GM19043 (cell line): ENCODE data around the gene PHPT1.
A peak's percentile ranks its signal among the peaks of the same experiment; 100 is the strongest.
"Not testable (repeated sequence)": the region's sequence is repeated elsewhere in the genome, so short reads cannot be mapped to it uniquely, and the experiment has no call there.

Experiments
- ATAC-seq: cut with Tn5 transposase; IDR thresholded peaks from one replicate; pipeline ENCODE4 v1.9.1; 2021; ENCODE audit warnings: low read depth; ENCODE audit not compliant: unreplicated experiment

PHPT1 gene

DNA sequence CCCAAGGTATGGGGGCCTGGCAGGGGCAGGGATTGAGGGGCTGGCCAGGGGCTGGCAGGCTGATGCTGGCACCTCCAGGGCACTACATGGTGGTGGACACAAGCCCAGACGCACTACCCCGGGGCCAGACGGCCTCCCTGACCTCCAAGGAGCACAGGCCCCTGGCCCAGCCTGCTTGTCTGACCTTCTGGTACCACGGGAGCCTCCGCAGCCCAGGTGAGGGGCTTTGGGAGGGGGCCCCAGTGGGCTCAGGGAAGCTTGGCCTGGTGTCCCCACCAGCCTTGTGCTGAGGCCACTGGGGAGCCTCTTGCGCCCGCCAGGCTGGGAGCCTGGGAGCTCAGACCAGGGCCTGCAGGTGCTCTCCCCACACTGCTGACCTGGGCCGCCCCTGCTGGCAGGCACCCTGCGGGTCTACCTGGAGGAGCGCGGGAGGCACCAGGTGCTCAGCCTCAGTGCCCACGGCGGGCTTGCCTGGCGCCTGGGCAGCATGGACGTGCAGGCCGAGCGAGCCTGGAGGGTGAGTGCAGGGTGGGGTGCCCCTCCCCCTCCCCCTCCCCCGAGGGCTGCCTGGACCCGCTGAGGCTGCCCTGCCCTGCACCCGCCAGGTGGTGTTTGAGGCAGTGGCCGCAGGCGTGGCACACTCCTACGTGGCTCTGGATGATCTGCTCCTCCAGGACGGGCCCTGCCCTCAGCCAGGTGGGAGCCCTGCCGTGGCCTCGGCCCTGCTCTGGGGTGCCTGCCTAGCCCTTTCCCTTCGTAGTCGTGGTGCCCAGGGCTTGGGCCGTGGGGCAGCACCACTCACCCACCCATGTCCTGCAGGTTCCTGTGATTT lies 8.6 kb downstream of the PHPT1 start:
- ATAC-seq = no peak

DNA sequence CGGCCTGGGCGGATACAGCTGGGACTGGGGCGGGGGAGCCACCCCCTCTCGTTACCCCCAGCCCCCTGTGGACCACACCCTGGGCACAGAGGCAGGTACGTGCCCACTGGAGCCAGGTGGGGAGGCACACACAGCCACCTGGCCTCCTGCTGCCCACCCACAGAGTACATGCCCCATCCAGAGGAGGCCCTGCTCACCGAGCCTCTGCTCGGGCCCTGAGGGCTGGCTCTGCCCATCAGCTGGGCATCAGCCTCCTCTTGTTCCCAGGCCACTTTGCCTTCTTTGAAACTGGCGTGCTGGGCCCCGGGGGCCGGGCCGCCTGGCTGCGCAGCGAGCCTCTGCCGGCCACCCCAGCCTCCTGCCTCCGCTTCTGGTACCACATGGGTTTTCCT lies 9.2 kb downstream of the PHPT1 start:
- ATAC-seq = no peak

DNA sequence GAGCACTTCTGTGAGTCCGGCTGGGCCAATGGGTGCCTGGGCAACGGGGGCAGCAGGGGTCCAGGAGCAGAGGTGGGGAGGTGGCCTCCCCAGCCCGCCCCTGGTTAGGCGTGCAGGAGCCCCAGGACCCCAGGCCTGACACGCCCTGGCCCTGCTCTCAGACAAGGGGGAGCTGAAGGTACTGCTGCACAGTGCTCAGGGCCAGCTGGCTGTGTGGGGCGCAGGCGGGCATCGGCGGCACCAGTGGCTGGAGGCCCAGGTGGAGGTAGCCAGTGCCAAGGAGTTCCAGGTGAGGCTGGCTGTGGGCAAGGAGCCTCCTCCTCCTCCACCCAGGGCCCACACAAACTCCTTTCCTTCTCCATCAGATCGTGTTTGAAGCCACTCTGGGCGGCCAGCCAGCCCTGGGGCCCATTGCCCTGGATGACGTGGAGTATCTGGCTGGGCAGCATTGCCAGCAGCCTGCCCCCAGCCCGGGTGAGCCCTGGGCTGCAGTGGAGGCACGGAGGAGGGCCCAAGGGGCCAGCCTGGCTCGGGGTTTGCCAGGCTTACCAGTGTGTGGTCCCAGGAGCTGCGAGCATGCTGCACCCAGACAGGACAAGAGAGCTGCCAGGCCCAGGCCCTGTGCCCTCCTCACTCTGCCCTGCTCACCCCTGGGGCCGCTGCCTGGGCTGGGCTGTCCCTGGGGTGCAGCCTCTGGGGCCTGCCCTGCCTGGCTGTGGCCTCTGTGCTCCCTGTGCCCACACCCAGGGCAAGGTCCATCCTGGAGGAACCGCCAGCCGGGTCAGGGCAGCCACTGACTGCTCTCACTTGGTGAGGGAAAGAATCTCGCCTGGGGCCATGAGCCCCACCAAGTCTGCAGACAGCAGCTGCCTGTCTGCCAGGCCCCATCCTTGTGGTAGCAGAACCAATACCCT lies 9.9 kb downstream of the PHPT1 start:
- ATAC-seq = no peak

DNA sequence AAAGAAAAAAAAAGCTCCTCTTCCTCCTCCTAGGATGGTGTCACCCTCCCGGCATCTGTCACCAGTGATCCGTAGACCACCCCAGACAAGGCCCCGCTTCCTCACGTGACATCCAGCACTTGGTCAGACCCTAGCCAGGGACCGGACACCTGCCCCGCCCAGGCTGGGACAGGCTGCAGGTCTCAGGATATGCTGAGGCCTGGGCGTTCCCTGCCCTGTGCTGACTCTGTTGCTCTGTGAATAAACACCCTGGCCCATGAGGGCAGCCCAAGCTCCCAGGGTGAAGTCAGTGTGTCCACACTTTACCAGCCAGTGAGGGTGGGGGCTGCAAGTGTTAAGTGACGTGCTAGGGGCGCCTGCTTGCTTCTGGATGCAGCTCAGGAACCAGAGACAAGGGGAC lies 11.3 kb downstream of the PHPT1 start:
- ATAC-seq = no peak

DNA sequence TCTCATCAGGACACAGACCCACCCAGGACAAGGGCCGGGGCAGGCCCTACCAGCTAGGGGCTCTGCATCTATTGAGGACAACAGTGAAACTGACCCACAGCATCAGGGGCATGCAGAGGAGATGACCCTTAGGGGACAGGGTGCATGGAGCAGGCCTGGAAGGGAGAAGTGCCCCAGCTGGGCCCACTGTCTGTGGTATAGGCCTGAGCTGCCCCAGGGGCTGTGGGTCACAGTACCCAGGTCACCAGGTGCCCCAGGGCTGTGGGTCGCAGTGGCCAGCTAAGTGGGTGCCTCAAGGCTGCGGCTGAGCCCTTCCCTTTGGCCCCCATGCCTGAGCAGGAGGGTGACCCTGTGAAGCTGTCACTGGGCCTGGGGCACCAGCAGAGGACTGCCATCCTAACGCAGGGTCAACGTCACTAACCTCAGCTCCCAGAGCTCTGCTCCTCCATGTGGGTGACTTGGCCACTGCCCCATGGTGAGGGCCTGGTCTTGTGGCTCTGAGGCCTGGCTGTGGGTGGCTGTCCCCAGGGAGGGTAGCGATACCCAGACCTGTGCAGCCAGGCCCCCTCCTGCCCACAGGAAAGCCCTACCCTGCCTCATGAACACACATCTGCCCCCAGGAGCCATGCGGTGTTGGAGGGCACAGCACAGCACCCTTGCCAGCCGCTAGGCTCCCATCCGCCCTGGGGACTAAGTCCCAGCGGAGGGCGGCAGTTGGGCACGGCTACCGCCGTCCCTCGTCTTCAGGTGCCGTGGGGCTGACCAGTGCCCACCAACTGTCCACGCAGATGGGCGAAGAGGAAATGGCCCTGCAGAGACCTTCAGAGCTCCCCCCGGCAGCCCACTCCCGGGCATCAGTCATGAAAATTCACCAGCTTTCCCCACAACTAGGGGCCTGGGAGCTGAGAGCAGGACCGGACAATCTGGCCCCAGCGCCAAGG lies 12.0 kb downstream of the PHPT1 start:
- no peak for ATAC-seq

DNA sequence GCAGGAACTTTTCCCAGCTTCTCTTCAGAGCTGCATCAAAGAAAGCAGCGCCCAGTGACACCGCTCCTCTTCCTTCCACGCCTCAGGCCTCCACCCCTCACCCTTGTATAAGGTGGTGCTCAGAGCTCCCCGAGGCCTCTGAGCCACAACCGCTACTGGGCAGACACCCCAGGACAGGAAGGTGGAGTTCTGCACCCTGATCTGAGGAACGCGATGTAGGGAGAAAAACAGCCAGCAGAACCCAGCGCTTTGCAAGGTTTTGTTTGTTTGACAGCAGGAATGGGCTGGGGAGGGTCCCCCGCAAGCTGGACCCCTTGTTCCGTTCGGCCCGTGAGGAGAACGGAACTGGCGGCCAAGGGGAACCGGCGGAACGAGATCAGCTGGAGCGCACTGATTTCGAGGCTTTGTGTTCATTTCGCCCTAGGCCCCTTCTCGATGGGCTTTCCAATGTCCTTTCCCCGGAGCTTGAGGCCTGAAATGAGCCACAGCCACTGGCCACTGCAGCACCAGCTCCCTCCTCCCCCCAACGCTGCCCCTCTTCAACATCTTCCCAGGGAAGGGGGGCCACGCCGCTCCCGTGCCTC lies 12.8 kb downstream of the PHPT1 start:
- no peak for ATAC-seq

DNA sequence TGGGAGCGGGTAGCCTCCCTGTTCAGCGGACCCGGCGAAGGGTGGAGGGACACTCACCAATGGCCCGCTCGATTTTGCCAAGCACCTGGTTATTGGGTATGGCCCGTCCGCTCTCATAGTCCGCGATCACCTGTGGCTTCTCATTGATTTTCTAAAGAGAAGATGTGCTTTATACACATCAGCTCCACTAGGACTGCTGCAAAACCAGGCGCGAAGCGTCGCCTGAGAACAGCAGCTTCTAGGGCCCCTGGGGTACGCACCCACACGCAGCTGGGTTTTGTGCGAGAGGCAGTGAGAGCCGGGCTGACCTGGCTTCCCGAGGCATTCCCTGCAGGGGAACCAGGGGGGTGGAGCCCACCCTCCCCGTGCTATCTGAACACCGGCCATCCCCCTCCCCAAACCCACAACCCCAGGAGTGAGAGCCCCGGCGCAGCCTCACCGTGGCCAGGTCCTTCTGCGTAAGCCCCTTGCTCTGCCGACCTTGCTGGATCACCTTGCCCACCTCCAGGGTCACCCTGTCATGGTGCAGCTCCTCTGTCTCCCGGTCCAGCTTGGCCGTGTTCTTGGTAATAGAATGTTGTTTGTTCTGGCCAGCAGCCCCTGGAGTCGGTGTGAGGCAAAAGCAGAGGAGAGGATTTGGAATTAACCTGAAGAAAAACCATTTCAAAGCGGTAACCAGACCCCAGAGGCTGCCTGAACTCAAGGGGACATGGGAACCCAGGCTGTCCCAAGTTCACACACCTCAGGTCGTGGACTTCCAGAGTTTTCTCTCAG lies 13.8 kb downstream of the PHPT1 start:
- no peak for ATAC-seq

DNA sequence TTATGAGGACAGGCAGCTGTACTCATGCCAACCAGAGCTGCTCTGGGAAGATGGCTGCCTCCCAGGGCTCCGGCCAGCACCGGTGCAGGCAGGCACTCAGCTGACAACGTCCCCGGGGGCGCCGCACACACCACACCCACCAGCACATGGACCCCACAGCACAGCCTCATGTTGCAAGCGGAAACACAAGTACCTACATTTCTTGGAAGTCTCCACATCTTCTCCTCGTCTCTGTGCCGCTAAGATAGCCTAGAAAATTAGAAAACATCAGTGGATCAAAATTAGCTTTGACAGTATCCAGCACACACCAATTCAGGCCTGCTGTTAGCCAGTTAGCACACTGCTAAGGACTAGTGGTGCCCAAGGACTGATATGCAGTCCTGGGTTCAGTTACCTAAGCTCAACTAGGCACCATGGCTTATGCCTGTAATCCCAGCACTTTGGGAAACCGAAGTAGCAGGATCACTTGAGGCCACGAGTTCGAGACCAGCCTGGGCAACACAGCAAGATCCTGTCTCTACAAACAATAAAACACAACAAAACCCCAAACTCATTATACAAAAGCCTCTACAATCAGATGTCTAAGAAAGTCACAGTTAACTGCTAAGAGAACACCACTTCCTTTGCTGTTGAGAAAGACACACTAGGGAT lies 14.5 kb downstream of the PHPT1 start:
- no peak for ATAC-seq

DNA sequence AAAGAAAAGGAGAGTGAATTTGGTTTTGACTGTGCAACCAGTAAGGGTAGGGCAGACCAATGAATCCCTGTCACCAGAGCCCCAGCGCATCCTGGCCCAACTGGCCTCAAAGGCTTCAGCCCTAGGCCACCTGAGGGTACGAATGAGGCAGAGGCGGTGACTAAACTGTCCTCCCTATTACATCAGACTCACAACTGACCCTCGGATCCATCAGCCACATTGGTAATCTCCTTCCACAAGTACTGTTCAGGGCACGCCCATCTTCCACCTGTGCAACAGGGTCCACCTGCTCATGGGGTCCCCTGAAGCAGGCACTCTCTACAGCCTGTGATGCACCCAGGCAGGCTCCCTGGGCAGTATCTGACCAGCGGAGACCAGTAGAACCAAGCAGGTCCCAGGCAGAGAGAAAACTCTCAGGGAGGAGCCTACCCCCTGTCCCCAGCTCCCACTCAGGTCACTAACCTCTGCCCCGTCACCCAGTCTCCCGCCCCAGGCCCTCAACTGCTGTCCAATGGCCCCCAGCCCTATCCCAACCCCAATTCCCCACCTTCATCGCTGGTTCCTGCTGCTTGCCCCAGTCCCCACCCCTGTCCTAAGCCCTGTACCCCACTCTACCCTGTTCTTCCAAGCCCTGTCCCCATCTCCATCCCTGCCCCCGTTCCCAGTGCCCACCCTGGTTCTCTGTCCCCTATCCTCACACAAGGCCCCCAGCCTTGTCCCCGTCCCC lies 16.0 kb downstream of the PHPT1 start:
- ATAC-seq = no peak

DNA sequence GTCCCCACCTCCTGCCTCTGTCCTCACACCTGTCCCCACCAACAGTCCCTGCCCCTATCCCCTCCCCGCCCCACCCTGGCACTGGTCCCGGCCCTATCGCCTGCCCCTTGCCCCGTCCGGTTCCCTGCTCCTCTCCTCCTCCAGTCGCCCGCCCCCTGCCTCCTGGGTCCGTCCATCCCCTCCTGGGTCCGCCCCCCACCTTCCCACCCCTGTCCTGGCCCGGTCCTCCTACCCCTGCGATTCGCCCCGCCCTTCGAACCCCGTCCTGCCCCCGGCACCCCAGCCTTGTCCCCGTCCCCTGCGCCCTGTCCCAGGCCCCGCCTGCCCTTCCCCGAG lies 16.5 kb downstream of the PHPT1 start:
- ATAC-seq = peak; percentile 16

DNA sequence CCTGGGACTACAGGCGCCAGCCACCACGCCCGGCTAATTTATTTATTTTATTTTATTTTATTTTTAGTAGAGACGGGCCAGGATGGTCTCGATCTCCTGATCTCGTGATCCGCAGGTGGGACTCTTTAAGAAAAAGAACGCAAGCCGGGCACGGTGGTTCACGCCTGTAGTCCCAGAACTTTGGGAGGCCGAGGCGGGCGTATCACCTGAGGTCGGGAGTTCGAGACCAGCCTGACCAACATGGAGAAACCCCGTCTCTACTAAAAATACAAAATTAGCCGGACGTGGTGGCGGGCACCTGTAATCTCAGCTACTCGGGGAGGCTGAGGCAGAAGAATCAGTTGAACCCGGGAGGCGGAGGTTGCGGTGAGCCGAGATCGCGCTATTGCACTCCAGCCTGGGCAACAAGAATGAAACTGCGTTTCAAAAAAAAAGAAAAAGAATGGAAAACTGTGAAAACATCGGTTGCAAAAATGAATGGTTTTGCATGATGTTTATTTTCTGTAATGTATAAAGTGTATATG lies 17.8 kb downstream of the PHPT1 start:
- not testable (repeated sequence) for ATAC-seq

DNA sequence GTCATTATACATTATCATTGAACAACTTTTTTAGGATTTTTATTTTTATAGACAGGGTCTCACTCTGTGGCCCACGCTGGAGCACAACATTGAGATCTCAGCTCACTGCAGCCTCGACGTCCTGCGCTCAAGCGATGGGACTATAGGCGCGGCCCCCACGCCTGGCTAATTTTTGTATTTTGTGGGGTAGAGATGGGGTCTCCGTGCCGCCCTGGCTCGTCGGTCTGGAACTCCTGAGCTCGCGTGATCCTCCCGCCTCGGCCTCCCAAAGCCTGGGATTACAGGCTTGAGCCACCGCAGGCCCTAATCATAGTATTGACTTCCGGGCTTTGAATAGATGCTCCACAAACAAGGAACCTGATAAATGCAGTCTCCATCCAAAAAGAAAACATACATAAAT lies 18.3 kb downstream of the PHPT1 start:
- no peak for ATAC-seq

DNA sequence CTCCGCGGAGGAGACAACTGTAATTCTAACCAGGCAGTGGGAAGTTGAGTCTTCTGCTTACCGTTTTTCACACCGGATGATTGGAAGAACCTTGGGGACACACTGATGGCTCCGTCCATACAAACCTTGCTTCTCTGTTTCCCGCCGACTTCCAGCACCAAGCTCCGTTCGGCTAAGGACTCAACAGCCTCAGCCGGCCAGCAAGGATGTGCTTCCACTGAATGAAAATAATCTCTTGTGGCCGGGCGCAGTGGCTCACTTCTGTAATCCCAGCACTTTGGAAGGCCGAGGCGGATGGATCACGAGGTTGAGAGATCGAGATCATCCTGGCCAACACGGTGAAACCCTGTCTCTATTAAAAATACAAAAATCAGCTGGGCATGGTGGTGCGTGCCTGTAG lies 18.7 kb downstream of the PHPT1 start:
- ATAC-seq = no peak

DNA sequence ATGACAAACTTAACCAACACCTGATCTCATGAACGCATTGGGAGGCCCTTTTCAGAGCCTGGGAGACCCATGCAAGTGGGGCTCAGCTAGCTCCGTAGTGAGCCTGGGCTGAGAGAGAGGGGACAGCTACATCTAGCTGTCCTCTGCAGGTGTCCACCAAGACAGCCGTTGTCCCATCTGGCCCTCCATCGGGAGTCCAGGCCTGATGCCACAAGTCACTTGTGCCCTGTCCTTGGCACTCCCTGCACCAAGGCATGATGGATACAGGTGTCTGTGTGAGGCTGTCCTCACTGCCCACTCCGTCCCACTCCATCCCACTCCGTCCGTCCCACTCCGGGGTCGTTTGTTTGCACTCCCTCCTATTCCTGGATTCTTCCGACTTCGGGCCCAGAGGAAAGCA lies 19.4 kb downstream of the PHPT1 start:
- ATAC-seq = no peak

DNA sequence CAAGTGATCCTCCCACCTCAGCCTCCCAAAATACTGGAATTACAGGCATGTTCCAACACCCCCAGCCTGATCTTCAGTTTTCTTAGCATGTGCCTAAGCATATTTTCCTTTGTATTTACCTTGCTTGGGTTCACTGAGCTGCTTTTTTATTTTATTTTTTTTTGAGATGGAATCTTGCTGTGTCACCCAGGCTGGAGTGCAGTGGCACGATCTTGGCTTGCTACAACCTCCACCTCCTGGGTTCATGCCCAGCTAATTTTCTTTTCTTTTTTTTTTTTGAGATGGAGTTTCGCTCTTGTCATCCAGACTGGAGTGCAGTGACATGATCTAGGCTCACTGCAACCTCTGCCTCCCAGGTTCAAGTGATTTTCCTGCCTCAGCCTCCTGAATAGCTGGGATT lies 20.4 kb downstream of the PHPT1 start:
- not testable (repeated sequence) for ATAC-seq

DNA sequence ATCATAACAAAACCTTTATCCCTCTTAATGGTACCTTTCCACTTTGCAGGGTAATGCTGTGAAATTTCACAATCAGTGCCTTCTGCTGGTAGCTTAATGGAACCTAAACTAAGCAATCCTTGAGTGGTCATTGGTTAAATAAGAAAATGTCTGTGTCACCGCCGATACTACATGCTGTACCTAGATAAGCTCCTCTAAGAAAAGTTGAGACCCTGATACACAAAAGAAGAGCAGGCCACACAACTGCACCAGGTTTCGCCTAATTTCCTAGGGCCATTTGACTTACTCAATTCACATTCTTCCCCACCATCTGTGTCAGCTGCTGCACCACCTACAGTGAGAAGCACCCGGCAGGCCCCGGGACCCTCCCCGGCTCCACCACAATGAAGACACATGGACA lies 25.9 kb downstream of the PHPT1 start:
- no peak for ATAC-seq

DNA sequence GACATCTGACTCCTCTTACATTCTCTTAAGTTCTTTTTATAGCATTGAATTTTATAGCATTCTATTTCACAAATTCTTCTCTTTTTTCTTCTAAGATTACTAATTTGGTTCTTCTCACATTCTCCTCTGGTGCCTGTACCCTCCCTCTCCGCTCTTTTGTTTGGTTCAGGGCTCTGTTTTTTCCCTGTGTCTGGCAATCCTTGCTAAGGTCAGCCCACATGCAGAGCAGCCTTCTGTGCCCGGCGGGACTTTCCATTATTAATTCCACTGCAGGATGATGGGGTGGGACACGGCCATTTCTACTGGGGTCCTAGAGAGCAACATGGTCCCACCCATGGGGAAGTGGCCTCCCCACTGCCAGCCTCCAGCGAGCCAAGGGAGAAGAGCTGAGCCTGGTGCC lies 27.3 kb downstream of the PHPT1 start:
- ATAC-seq = no peak

DNA sequence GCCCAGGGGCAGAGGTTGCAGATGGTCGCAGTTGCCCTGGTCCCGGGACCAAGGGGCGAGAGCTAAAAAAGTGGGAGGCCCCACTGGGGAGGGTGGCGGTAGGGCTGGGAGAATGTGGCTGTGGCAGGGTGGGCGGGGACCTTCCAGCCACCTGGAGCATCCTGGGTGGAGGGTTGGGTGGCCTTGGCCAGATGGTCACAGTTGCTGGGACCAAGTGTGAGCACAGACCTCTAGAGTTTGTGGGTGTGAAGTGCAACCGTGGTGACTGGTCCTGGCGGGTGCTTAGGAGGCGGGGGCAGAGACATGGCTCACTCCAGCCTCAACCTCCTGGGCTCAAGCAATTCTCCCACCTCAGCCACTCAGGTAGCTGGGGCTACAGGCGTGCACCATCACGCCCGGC lies 31.4 kb downstream of the PHPT1 start:
- no peak for ATAC-seq
